RPMI8226 (cell line): ENCODE measurements around the gene SOX30.

Experiments used
- DNase-seq: peaks from one replicate; pipeline ENCODE4 v3.0.0-alpha.2; 2015

SOX30 gene

DNA sequence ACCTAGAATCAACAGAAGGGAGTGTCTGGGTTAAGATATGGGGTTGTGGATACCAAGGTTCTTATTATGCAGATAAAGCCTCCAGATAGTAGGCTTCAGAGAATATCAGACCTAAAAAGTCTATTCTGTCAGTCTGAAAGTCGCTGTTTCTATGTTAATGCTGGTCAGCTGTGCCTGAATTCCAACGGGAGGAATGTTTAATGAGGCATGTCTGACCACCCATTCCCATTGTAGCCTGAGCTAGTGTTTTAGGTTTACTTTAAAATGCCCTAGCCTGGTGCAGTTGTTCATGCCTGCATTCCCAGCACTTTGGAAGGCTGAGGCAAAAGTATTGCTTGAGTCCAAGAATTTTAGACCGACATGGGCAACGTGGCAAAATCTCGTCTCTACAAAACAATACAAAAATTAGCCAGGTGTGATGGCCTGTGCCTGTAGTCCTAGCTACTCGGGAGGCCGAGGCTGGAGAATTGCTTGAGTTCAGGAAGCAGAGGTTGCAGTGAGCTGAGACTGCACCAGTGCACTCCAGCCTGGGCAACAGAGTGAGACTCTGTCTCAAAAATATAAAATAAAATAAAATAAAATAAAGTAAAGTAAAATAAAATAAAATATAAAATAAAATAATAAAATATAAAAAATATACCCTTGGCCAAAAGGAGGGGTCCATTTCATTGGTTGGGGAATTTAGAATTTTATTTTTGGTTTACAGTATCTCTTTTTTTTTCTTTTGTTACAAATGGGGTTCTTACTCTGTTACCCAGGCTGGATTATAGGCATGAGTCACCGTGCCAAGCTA is 7.8 kb upstream of the SOX30 start:
- DNase-seq = no peak

GRCh38 chr5:157658893-157659292 is 6.7 kb upstream of the SOX30 start:
- no peak for DNase-seq

DNA sequence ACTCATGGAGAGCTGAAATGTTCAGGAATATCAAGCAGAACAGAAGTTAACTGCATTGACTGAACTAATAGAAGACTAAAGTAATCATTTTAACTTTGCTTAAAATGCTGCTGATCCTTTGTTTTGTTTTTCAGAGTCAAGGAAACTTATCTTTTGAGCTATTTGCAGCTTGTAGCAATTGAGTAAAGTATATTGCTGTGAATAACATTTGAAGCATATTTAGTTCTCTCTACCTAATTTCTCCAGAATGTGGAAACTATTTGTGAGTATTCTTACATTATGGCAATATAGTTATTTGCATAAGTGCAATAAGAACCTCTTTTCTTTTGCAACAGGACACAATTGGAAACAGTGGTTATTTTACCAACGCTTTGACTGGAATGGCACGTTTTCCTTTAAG is 5.3 kb upstream of the SOX30 start:
- DNase-seq = no peak

GRCh38 chr5:157651623-157652376 is 438 bp downstream of the SOX30 start:
- DNase-seq = peak; percentile 83

- DNase-seq = no peak
Measured at GRCh38 chr5:157650991-157651611, 1.1 kb downstream of the SOX30 start.

- no peak for DNase-seq
Measured at GRCh38 chr5:157649101-157649500, 3.1 kb downstream of the SOX30 start.

- no peak for DNase-seq
Measured at GRCh38 chr5:157648275-157648990, 3.8 kb downstream of the SOX30 start.

- DNase-seq = no peak
Measured at GRCh38 chr5:157640406-157641066, 11.7 kb downstream of the SOX30 start.

DNA sequence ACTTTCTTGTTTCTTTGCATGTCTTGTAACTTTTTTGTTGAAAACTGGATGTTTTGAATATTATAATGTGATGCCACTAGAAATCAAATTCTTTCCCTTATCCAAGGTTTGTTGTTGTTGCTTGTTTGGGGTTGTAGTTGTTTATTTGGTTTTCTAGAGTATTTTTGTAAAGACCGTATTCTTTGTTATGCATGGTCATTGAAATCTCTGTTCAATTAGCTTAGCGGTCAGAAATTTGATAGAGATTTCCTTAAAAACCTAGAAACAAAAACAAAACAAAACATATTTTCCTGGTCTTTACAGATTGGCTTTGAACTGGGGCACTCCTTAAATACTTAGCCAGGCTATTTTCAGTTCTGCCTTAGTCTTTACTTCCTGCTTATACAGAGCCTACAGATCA is 21.9 kb downstream of the SOX30 start:
- DNase-seq = no peak

DNA sequence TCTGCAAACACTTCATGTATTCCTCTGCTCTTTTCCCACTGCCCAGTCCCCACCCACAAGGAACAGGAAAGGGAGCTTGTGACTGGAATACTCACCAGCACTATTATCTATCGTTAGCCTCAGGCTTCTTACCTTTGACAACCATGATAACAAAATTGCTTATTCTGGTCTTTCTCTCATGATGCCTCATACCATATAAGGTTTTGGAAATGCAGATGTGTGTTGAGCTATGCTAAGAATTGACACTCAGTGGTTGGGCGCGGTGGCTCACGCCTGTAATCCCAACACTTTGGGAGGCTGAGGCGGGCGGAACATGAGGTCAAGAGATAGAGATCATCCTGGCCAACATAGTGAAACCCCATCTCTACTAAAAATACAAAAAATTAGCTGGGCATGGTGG is 25.4 kb downstream of the SOX30 start:
- DNase-seq = no peak

DNA sequence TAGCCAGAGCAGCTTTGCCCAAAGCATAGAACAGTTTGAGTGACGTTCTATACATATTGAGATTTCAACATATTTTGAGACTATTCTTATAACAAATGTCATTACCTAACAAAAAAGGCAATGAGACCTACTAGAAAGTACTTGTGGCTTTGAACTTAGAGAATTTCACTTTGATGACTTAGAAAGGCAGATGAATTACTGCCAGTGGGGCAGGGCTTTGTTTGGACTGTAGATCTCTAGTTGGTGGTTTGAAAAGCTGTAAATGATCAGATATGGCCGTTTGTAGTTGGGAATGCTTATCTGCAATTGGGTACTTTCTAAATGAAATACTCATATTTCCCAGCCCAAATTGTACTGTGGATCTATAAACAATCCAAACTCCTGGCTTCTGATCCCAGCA is 28.1 kb downstream of the SOX30 start:
- DNase-seq = no peak

DNA sequence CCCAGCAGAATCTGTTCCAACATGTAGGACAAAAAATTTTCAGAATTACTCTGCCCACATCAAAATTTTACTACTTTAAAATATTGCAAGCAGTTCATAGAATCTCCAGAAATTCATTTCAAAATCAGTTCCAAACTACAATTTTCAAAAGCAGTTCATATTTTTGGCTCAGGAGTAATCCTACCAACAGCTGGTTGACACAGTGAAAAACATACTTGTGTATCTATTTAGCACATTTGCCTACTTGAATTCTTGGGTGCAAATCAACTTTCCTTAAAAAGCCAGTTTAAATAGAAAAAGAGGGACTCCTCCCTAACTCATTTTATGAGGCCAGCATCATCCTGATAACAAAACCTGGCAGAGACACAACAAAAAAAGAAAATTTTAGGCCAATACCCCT is 31.5 kb downstream of the SOX30 start:
- no peak for DNase-seq

GRCh38 chr5:157618191-157618765 is 34.0 kb downstream of the SOX30 start:
- no peak for DNase-seq

GRCh38 chr5:157616785-157617184 is 35.5 kb downstream of the SOX30 start:
- no peak for DNase-seq

DNA sequence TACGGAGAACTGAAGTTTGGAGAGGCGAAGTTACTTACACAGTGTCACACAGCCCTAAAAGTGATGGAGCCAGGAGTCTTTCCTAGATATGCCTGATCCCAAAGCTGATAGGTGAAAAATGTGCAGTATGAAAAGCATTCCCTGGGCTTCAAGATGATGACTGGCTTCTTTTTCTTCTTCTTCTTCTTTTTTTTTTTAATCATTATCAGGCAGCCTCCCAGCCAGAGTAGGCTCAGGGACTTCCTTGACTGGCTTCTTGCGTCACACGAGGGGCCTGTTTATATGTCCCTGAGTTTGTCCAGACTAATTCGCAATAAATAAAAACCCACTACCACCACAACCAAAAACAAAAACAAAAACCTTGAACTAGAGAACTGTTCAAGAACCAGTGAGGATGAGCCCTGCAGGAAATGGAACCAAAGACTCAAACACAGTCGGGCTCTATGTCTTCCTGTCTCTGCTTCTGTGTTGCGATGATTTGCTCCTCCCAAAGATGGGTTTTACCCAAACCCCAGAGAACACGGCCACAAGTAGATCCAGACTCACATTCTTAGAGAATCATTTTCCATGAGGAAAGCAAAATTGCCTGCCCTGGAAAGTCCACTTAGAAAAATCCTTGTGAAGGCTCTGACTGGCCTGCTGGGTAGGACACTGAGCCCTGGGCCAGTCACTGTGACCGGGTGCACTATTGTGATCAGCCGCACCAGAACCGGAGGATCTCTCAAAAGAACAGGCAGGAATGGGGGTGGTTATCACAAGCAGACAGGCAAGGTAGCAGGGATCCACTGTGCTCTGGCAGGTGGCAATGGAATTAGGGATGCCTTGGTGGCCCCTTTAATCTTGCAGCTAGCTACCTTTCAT is 38.6 kb downstream of the SOX30 start:
- DNase-seq = no peak

DNA sequence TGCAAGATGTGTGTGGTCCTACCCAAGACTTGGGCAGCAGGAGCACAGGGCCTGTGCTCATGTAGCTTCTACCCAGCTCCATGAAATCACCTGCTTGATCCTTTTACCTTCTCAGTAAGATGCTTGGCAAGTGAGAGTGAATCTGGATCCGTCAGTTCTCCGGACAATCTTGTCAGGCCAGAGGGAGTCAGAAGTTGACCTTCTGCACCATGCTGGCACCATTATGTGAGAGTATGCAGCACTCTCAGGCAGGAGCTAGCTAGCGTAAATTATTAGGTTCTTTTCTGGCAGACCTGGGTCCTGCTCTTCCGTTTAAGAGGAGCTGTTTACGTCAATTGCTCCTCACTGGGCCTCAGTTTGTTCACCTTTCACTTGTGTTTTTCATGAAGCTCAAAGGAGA is 39.7 kb downstream of the SOX30 start:
- no peak for DNase-seq

DNA sequence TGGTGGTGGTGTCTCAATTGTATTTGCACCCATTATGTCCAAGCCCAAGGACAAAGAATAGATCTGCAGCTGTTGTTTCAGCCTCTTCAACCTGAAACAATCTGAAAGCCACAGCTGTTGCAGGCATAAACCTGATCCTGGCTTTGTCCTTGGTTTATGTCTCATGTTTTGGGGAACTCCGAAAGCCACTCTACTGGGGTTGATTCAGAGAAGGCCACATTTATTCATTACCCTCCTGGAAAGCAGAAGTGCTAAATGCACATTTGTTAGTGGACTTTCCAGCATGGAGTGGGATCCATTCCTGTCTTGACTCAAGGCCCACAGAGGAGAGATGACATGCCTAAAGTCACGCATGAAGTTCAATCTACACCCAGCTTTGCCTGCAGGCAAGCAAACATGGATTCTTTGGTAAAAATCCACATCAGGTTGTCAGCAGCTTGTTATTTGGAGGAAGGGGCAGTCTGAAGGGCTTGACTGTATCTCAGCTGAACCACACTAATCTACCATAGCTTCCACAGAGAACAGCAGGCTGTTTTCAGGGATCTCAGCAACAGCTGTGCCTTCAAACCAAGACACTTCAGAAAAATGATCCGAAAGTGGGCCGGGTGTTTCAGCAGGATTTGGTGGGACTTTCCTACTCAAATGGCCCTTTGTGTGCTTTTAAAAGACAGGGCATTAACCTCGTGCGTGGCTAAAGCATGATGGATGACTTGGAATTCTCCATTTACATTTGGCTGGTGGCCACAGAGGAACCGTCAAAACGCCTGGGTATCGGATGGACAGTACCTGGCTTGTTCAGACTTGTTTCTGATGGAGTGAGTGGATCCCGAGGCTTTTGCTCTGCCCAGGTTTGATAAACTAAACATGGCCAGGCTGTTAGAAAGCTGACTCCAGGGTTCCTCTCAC is 40.4 kb downstream of the SOX30 start:
- no peak for DNase-seq

GRCh38 chr5:157610990-157611389 is 41.2 kb downstream of the SOX30 start:
- DNase-seq = no peak

GRCh38 chr5:157608972-157609565 is 43.2 kb downstream of the SOX30 start:
- no peak for DNase-seq
